ENCODE results near the gene PC.

- TF ChIP-seq CTCF (optimal IDR thresholded peaks at IDR 0.05 in 1 of 3, IDR thresholded peaks at IDR 0.05 in 1 of 3, conservative IDR thresholded peaks at IDR 0.05 in 1 of 3; ENCODE audit: extremely low read depth in 1 of 3, insufficient read depth in 2 of 3, low read length in 3 of 3), result no peak
- TF ChIP-seq EZH2 (IDR thresholded peaks at IDR 0.05; ENCODE audit: low read length), result no peak
Measured at GRCh38 chr11:66845143-66845875, 112.9 kb downstream of the PC start.
